Retinal pigment epithelial cell (primary cell): ENCODE data around the gene NLRP5.

Experiments
- DNase-seq: peaks from one replicate; pipeline ENCODE4 v3.0.0-alpha.2; 2010; ENCODE audit warnings: low read depth
- H3K4me3 ChIP-seq: 2 replicates; pipeline ENCODE4 v1.5.1; 2011; ENCODE audit warnings: mild to moderate bottlenecking, low read length, control low read depth, moderate library complexity
- TF ChIP-seq, protein P1 (sequence below): conservative IDR thresholded peaks from 2 replicates; pipeline ENCODE4 v1.5.1; 2011; ENCODE audit warnings: low read depth, low read length, control low read depth, inconsistent platforms

The NLRP5 gene

DNA sequence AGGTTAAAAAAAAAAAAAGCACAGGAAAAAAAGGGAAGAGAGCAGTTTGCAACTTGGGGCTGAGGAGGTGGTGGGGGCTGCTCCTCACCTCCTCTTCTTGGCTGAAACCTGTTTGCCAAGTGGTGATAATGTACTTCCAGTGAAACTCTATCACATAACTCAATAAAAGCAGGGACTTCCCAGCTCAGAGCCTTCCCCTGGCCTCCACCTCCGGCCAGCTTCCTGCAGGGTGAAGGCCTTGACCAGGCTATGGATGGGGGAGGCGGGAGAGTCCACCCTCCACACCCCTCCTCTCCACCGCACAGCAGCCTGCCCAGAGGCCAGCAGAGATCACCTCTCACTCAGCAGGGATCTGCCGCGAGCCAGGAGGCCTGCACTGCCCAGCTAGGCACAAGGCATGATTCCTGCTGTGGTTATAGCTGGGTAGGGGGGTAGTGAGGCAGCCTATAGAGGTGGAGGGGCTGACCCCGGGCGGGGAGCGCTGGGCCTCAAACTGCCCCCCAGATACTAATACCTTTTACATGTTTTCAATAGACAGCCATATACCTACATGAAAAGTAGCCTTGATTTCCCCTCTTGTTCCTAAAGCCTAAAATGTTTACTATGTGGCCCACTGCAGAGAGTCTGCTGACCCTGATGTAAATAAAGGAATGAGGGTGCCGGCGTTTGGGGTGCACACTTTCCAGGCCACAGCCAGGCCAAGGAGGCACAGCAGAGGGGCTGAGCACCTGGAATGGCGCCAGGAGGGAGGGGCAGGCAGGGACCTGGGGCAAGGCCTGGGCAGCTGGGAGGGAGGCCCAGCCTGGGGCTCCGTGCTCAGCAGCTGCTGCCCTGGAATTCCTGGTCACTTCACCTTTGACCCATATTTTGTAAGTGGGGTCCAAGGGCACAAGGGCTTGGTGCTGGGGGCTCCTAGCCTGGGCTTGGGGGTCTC is 124.2 kb downstream of the NLRP5 start:
- no peak for DNase-seq
- H3K4me3 ChIP-seq = no peak overlapping the region
- TF ChIP-seq, protein P1, sequence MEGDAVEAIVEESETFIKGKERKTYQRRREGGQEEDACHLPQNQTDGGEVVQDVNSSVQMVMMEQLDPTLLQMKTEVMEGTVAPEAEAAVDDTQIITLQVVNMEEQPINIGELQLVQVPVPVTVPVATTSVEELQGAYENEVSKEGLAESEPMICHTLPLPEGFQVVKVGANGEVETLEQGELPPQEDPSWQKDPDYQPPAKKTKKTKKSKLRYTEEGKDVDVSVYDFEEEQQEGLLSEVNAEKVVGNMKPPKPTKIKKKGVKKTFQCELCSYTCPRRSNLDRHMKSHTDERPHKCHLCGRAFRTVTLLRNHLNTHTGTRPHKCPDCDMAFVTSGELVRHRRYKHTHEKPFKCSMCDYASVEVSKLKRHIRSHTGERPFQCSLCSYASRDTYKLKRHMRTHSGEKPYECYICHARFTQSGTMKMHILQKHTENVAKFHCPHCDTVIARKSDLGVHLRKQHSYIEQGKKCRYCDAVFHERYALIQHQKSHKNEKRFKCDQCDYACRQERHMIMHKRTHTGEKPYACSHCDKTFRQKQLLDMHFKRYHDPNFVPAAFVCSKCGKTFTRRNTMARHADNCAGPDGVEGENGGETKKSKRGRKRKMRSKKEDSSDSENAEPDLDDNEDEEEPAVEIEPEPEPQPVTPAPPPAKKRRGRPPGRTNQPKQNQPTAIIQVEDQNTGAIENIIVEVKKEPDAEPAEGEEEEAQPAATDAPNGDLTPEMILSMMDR = no peak
